ENCODE data around the gene DGKD. TPM values are rescaled to one million over a fixed set of nuclear protein-coding genes. Genes with fewer than 3 reads are reported as not detected.

DGKD gene
- total and polyA plus RNA-seq, 9 of the 15 experiments (the other 6 are each of a cell fraction or from before 2014, with no cell fraction given), result 0.52 to 29.5 (median 10.6) TPM

GRCh38 chr2:233448575-233448974 lies 94.3 kb downstream of the DGKD start (continued):
- TF ChIP-seq E2F6 (IDR thresholded peaks at IDR 0.05; ENCODE audit: borderline replicate concordance in 1 of 2, extremely low read depth in 1 of 2, insufficient read depth in 1 of 2, insufficient read length in 1 of 2, low read depth in 1 of 2, low read length in 1 of 2, poor library complexity in 1 of 2, severe bottlenecking in 1 of 2) (no peak), DACH1 (IDR thresholded peaks at IDR 0.05; ENCODE audit: partially characterized antibody) (no peak)

GRCh38 chr2:233449081-233449901 lies 95.0 kb downstream of the DGKD start:
- no peaks in the 10 kb centered on the region for H3K27me3 ChIP-seq (ENCODE audit: control insufficient read depth in 2 of 2, insufficient read depth in 2 of 2, low read length in 2 of 2)
- BruUV-seq (replicated peaks), result no TSS peak

More at GRCh38 chr2:233449081-233449901, 95.0 kb downstream of the DGKD start:
- 81% methylated on average over 21 of the region's 31 CpGs for WGBS (ENCODE audit: insufficient coverage, low coverage, missing lambda C conversion rate)
- Histone ChIP-seq H3K9me1 (ENCODE audit: control insufficient read depth, insufficient read depth, low read length) (no peaks in the 10 kb centered on the region), H3K4me2 (ENCODE audit: insufficient read depth, low read length) (no peak overlapping the region), H3K36me3 (ENCODE audit: control insufficient read depth, insufficient read depth, low read length) (peaks cover 60% of the 10 kb centered on the region; the same call in 2 of the 3 replicates), H4K20me1 (replicated peaks; ENCODE audit: control insufficient read depth, insufficient read depth, low read length) (no peaks in the 10 kb centered on the region), H3K9me3 (replicated peaks; ENCODE audit: control insufficient read depth, insufficient read depth, low read depth, low read length) (no peaks in the 10 kb centered on the region), H2AFZ (ENCODE audit: low read depth, low read length) (no peak overlapping the region), H3K79me2 (ENCODE audit: control insufficient read depth, insufficient read depth, low read length) (no peaks in the 10 kb centered on the region), H3K4me3 (no peak overlapping the region), H3K9ac (ENCODE audit: insufficient read depth in 1 of 2, low read depth in 2 of 2, low read length in 2 of 2) (no peak overlapping the region; a peak in 1 of 4 replicates), H3K27ac (ENCODE audit: extremely low read depth, low read depth, low read length) (no peak overlapping the region), H3K4me1 (replicated peaks in 1 of 2; ENCODE audit: control insufficient read depth in 2 of 2, insufficient read depth in 2 of 2, low read length in 2 of 2) (peaks cover 7 to 18% of the 10 kb centered on the region in 2 experiments; a peak in 4 of 5 replicates)
- ChIA-PET CTCF (ENCODE audit: low intra/inter-chr PET ratio) (no interaction called here), POLR2A (interaction anchor here (0.5 to 0.6 kb wide), 2 partner anchors 112 to 278 kb away, joined by 3 read pairs; no protein-coding TSS in a partner anchor)
- DNase-seq (ENCODE audit: extremely low read depth in 1 of 4, low spot score in 3 of 4) (no peak), ATAC-seq (peak; percentile 33; the same call in 1 of the 3 replicates), FAIRE-seq (no peak)
- TF ChIP-seq CTCF (IDR thresholded peaks at IDR 0.05 in 2 of 3, conservative IDR thresholded peaks at IDR 0.05 in 1 of 3; ENCODE audit: insufficient read depth in 2 of 3, low read depth in 1 of 3, low read length in 3 of 3) (peak in 2 of 3 experiments; percentile 1 to 10; a peak in 1 of 6 replicates), ETS2 (tag; IDR thresholded peaks at IDR 0.05; ENCODE audit: borderline replicate concordance, poor library complexity, severe bottlenecking) (no peak)
- intact Hi-C loops (cut with micrococcal nuclease), result loop anchor here (10.0 kb wide), 1 partner anchor 184 kb away; no protein-coding TSS in a partner anchor
- in situ Hi-C loops (cut with MboI), result no loop called here
